ENCODE measurements around the gene HLA-A.
"Not testable (repeated sequence)": the region's sequence is repeated elsewhere in the genome, so short reads cannot be mapped to it uniquely, and the experiment has no call there.

- not testable (repeated sequence) for TF ChIP-seq POLR2A (IDR thresholded peaks at IDR 0.05); CTCF (IDR thresholded peaks at IDR 0.05); POLR2AphosphoS5 (IDR thresholded peaks at IDR 0.05; ENCODE audit: insufficient read depth in 1 of 2, low read depth in 1 of 2)
These were observed 37.7 kb downstream of the HLA-A start for GRCh38 chr6:29980013-29980412.
